Stimulated activated CD4-positive, alpha-beta T cell treated with anti-CD3 and anti-CD28 coated beads, Interleukin-15, amount 100 ng/mL, for 24 hours (primary cell): Measurements from ENCODE around the gene GRK7.
A peak's percentile ranks its signal among the peaks of the same experiment; 100 is the strongest.
"Not testable (repeated sequence)": the region's sequence is repeated elsewhere in the genome, so short reads cannot be mapped to it uniquely, and the experiment has no call there.

ENCODE experiments used
- DNase-seq: peaks from one replicate; pipeline ENCODE4 v3.0.0-alpha.2; 2020

GRK7 gene

GRCh38 chr3:141763088-141763750 lies at the start of gene GRK7:
Gene GRK7, plus strand, starts transcription at chr3:141763408. Its CDS starts 14,877 bp downstream, at chr3:141778285.
- DNase-seq, result no peak

GRCh38 chr3:141714671-141715070 lies 48.5 kb upstream of the GRK7 start:
- DNase-seq, result no peak

GRCh38 chr3:141722081-141722480 lies 41.1 kb upstream of the GRK7 start:
- no peak for DNase-seq

- DNase-seq, result no peak
Observed at GRCh38 chr3:141722648-141723047, 40.6 kb upstream of the GRK7 start.

GRCh38 chr3:141723255-141723654 lies 40.0 kb upstream of the GRK7 start:
- DNase-seq, result no peak

GRCh38 chr3:141724186-141724585 lies 39.0 kb upstream of the GRK7 start:
- DNase-seq, result no peak

GRCh38 chr3:141725036-141725435 lies 38.2 kb upstream of the GRK7 start:
- DNase-seq, result no peak

GRCh38 chr3:141726483-141726882 lies 36.7 kb upstream of the GRK7 start:
- no peak for DNase-seq

GRCh38 chr3:141728355-141728892 lies 34.8 kb upstream of the GRK7 start:
- no peak for DNase-seq

- DNase-seq, result no peak
Observed at GRCh38 chr3:141729240-141729639, 34.0 kb upstream of the GRK7 start.

GRCh38 chr3:141735176-141735575 lies 28.0 kb upstream of the GRK7 start:
- no peak for DNase-seq

- no peak for DNase-seq
Observed at GRCh38 chr3:141735770-141736465, 27.3 kb upstream of the GRK7 start.

GRCh38 chr3:141737093-141737492 lies 26.1 kb upstream of the GRK7 start:
- DNase-seq, result no peak

GRCh38 chr3:141737678-141738021 lies 25.6 kb upstream of the GRK7 start:
- no peak for DNase-seq

GRCh38 chr3:141738022-141738890 lies 25.0 kb upstream of the GRK7 start, which contains the start of gene RNF7:
Gene RNF7, plus strand, starts transcription at chr3:141738298. Its CDS starts 44 bp downstream, at chr3:141738342.
- peak; percentile 96 for DNase-seq

GRCh38 chr3:141738891-141739363 lies 24.3 kb upstream of the GRK7 start:
- peak; percentile 34 for DNase-seq

- no peak for DNase-seq
Observed at GRCh38 chr3:141739731-141740130, 23.5 kb upstream of the GRK7 start.

GRCh38 chr3:141740349-141740748 lies 22.9 kb upstream of the GRK7 start:
- DNase-seq, result no peak

- DNase-seq, result no peak
Observed at GRCh38 chr3:141743305-141743704, 19.9 kb upstream of the GRK7 start.

- DNase-seq, result no peak
Observed at GRCh38 chr3:141746962-141747361, 16.2 kb upstream of the GRK7 start.

- DNase-seq, result no peak
Observed at GRCh38 chr3:141753399-141753798, 9.8 kb upstream of the GRK7 start.

GRCh38 chr3:141754032-141754431 lies 9.2 kb upstream of the GRK7 start:
- no peak for DNase-seq

GRCh38 chr3:141762552-141762951 lies 656 bp upstream of the GRK7 start:
- not testable (repeated sequence) for DNase-seq
